ENCODE measurements around the gene TMEM245. TPM values are rescaled to one million over a fixed set of nuclear protein-coding genes. Genes with fewer than 3 reads are reported as not detected.

The TMEM245 gene
- total RNA-seq, 2 experiments from 2014 or later = 22.0 to 36.1 TPM

DNA sequence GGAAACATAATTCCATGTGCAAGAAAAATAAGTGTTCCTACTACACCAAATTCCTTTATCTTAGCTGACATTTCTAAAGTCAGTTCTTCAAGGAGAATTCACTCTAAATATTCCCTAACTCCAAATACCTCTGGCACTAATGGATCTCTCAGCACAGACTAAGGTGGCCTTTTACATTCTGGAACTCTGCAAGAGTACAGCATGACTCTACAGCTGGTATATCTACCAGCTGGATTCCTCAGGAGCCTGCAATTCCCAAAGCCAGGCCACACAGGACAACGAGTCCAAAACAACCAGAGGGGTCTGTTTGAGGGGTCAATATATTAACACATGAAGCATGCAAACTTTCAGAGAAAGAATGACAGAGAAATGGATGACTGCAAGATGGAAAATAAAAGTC lies 27.2 kb downstream of the TMEM245 start:
- Histone ChIP-seq H3K27ac (ENCODE audit: low read depth, low read length, poor library complexity, severe bottlenecking) (no peak overlapping the region), H2AFZ (ENCODE audit: low read length) (no peak overlapping the region), H3K79me2 (ENCODE audit: insufficient read depth, low read depth, low read length) (peaks cover 45% of the 10 kb centered on the region), H4K20me1 (ENCODE audit: insufficient read depth, low read length) (peaks cover 23% of the 10 kb centered on the region), H3K9me2 (ENCODE audit: insufficient read depth, low read length) (no peaks in the 10 kb centered on the region), H3K4me3 (ENCODE audit: low read depth, low read length, poor library complexity, severe bottlenecking) (no peak overlapping the region), H3K4me1 (ENCODE audit: insufficient read depth, low read length, poor library complexity, severe bottlenecking) (no peaks in the 10 kb centered on the region), H3K36me3 (ENCODE audit: insufficient read depth, low read length) (peaks cover 99% of the 10 kb centered on the region), H3K4me2 (ENCODE audit: low read length) (no peak overlapping the region), H3K9me3 (ENCODE audit: low read length) (no peaks in the 10 kb centered on the region)
- no peak for DNase-seq (ENCODE audit: low spot score)
- no TSS peak for BruUV-seq (replicated peaks)
- CTCF ChIA-PET (ENCODE audit: unreplicated experiment) = interaction anchor here (0.6 kb wide), 1 partner anchor 36 kb away, joined by 3 read pairs; no protein-coding TSS in a partner anchor
- POLR2A ChIA-PET = interaction anchor here (0.6 to 0.7 kb wide), 2 partner anchors 8 to 28 kb away, joined by 3 to 4 read pairs; no protein-coding TSS in a partner anchor
- TF ChIP-seq EZH2phosphoT487 (IDR thresholded peaks at IDR 0.05; ENCODE audit: borderline replicate concordance, low read depth, low read length) = no peak
- TF ChIP-seq, protein P1, sequence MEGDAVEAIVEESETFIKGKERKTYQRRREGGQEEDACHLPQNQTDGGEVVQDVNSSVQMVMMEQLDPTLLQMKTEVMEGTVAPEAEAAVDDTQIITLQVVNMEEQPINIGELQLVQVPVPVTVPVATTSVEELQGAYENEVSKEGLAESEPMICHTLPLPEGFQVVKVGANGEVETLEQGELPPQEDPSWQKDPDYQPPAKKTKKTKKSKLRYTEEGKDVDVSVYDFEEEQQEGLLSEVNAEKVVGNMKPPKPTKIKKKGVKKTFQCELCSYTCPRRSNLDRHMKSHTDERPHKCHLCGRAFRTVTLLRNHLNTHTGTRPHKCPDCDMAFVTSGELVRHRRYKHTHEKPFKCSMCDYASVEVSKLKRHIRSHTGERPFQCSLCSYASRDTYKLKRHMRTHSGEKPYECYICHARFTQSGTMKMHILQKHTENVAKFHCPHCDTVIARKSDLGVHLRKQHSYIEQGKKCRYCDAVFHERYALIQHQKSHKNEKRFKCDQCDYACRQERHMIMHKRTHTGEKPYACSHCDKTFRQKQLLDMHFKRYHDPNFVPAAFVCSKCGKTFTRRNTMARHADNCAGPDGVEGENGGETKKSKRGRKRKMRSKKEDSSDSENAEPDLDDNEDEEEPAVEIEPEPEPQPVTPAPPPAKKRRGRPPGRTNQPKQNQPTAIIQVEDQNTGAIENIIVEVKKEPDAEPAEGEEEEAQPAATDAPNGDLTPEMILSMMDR (conservative IDR thresholded peaks at IDR 0.05; ENCODE audit: low read length) = no peak
- intact Hi-C loops (cut with micrococcal nuclease; ENCODE audit: unreplicated experiment) = no loop called here

DNA sequence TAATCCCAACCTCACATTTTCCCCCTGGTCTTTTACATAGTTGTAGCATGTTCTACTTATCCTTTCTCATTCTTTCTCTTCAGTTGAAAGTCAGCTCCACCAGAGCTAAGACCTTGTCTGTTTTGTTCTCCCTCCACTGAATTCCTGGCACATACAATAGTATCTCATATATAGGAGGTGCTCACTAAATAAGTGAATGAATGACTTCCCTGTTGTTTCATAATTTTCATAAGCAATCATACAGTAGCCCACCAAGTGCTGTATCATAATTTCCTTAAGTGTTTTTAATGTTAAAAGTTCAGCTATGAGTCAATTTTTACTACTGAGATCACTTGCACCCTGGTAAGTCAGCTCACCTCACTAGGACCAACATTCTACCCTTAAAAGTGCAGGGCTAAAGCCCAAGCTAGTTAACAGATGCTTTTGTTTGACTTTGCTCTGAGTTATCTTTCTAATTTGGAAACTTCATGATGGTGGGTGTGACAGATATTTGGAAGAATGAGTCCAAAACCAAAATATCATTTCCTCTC lies 27.6 kb downstream of the TMEM245 start:
- no peak overlapping the region for H3K4me2 ChIP-seq (ENCODE audit: low read length)
- H3K36me3 ChIP-seq (ENCODE audit: insufficient read depth, low read length) = peaks cover 99% of the 10 kb centered on the region
- intact Hi-C loops (cut with micrococcal nuclease; ENCODE audit: unreplicated experiment) = no loop called here
- H3K9me3 ChIP-seq (ENCODE audit: low read length) = no peaks in the 10 kb centered on the region
- no peak for DNase-seq (ENCODE audit: low spot score)
- no TSS peak for BruUV-seq (replicated peaks)
- peaks cover 23% of the 10 kb centered on the region for H4K20me1 ChIP-seq (ENCODE audit: insufficient read depth, low read length)
- no peaks in the 10 kb centered on the region for H3K4me1 ChIP-seq (ENCODE audit: insufficient read depth, low read length, poor library complexity, severe bottlenecking)
- ChIA-PET CTCF (ENCODE audit: unreplicated experiment) (interaction anchor here (0.6 kb wide), 1 partner anchor 36 kb away, joined by 3 read pairs; no protein-coding TSS in a partner anchor), POLR2A (interaction anchor here (0.7 kb wide), 1 partner anchor 8 kb away, joined by 3 read pairs; no protein-coding TSS in a partner anchor)
- no peaks in the 10 kb centered on the region for H3K9me2 ChIP-seq (ENCODE audit: insufficient read depth, low read length)
- no peak overlapping the region for H3K4me3 ChIP-seq (ENCODE audit: low read depth, low read length, poor library complexity, severe bottlenecking)
- TF ChIP-seq, protein P1 (conservative IDR thresholded peaks at IDR 0.05; ENCODE audit: low read length) = no peak
- no peak for TF ChIP-seq EZH2phosphoT487 (IDR thresholded peaks at IDR 0.05; ENCODE audit: borderline replicate concordance, low read depth, low read length)
- no peak overlapping the region for H2AFZ ChIP-seq (ENCODE audit: low read length)
- peaks cover 40% of the 10 kb centered on the region for H3K79me2 ChIP-seq (ENCODE audit: insufficient read depth, low read depth, low read length)
- H3K27ac ChIP-seq (ENCODE audit: low read depth, low read length, poor library complexity, severe bottlenecking) = no peak overlapping the region

DNA sequence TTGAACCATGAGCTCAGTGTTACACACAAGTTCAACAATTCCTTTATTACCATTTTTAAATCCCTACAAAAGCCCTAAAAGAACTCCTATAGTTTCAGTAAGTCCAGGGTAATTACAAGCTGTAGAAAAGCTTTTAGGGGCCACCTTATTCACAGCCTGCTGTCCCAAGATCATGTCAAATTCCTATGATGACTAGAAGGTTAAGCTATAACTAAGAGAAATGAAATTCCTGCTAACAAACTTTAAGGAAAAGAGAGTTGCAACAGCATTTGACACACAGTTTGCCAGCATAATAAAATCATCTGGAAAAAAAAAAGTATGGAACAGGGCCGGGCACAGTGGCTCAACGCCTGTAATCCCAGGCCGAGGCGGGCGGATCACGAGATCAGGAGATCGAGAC lies 31.5 kb downstream of the TMEM245 start:
- no peaks in the 10 kb centered on the region for H3K4me1 ChIP-seq (ENCODE audit: insufficient read depth, low read length, poor library complexity, severe bottlenecking)
- H3K9me2 ChIP-seq (ENCODE audit: insufficient read depth, low read length) = no peaks in the 10 kb centered on the region
- H3K9me3 ChIP-seq (ENCODE audit: low read length) = no peaks in the 10 kb centered on the region
- H3K27ac ChIP-seq (ENCODE audit: low read depth, low read length, poor library complexity, severe bottlenecking) = no peak overlapping the region
- BruUV-seq (replicated peaks) = no TSS peak
- intact Hi-C loops (cut with micrococcal nuclease; ENCODE audit: unreplicated experiment) = no loop called here
- no peak overlapping the region for H3K4me3 ChIP-seq (ENCODE audit: low read depth, low read length, poor library complexity, severe bottlenecking)
- CTCF ChIA-PET (ENCODE audit: unreplicated experiment) = no interaction called here
- no peak overlapping the region for H2AFZ ChIP-seq (ENCODE audit: low read length)
- peaks cover 95% of the 10 kb centered on the region for H3K36me3 ChIP-seq (ENCODE audit: insufficient read depth, low read length)
- no peak for DNase-seq (ENCODE audit: low spot score)
- POLR2A ChIA-PET = interaction anchor here (1.0 to 1.2 kb wide), 2 partner anchors 18 to 40 kb away, joined by 3 read pairs; no protein-coding TSS in a partner anchor
- H3K4me2 ChIP-seq (ENCODE audit: low read length) = no peak overlapping the region
- TF ChIP-seq, protein P1 (conservative IDR thresholded peaks at IDR 0.05; ENCODE audit: low read length) = no peak
- TF ChIP-seq EZH2phosphoT487 (IDR thresholded peaks at IDR 0.05; ENCODE audit: borderline replicate concordance, low read depth, low read length) = no peak
- peaks cover 17% of the 10 kb centered on the region for H4K20me1 ChIP-seq (ENCODE audit: insufficient read depth, low read length)
- H3K79me2 ChIP-seq (ENCODE audit: insufficient read depth, low read depth, low read length) = peaks cover 6% of the 10 kb centered on the region; the same call in 1 of the 2 replicates

Measured in OCI-LY7 (cell line).